ENCODE measurements around the gene GPRC5C. TPM values are rescaled to one million over a fixed set of nuclear protein-coding genes. Genes with fewer than 3 reads are reported as not detected.

Gene GPRC5C
- total and polyA plus RNA-seq, 9 of the 15 experiments (the other 6 are each of a cell fraction or from before 2014, with no cell fraction given) = 0.28 to 9.0 (median 4.1) TPM

DNA sequence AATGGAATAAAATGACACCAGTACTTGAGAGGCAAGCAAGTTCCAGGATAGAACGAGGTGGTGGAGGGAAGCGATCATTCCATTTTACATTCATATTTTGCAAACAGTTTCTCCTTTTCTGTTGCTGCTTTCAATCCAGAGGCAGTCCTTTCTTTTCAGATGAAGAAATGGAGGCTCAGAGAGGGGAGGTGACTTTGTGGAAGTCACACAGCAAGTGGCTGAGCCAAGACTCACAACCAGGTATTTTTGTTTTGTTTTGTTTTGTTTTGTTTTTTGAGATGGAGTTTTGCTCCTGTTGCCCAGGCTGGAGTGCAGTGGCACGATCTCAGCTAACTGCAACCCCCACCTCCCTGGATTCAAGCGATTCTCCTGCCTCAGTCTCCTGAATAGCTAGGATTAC lies 35.3 kb upstream of the GPRC5C start:
- Histone ChIP-seq H3K27me3 (ENCODE audit: control insufficient read depth in 2 of 2, insufficient read depth in 2 of 2, low read length in 2 of 2) (peaks cover 0 to 2% of the 10 kb centered on the region in 2 experiments; a peak in 4 of 5 replicates), H2AFZ (ENCODE audit: low read depth, low read length) (no peak overlapping the region), H3K27ac (ENCODE audit: extremely low read depth, low read depth, low read length) (no peak overlapping the region), H3K4me2 (ENCODE audit: insufficient read depth, low read length) (no peak overlapping the region), H4K20me1 (replicated peaks; ENCODE audit: control insufficient read depth, insufficient read depth, low read length) (no peaks in the 10 kb centered on the region), H3K79me2 (ENCODE audit: control insufficient read depth, insufficient read depth, low read length) (no peaks in the 10 kb centered on the region), H3K9me3 (replicated peaks; ENCODE audit: control insufficient read depth, insufficient read depth, low read depth, low read length) (no peaks in the 10 kb centered on the region; the same call in 1 of the 2 replicates), H3K36me3 (ENCODE audit: control insufficient read depth, insufficient read depth, low read length) (no peaks in the 10 kb centered on the region), H3K9me1 (ENCODE audit: control insufficient read depth, insufficient read depth, low read length) (no peaks in the 10 kb centered on the region), H3K9ac (ENCODE audit: insufficient read depth in 1 of 2, low read depth in 2 of 2, low read length in 2 of 2) (no peak overlapping the region), H3K4me3 (no peak overlapping the region), H3K4me1 (replicated peaks in 1 of 2; ENCODE audit: control insufficient read depth in 2 of 2, insufficient read depth in 2 of 2, low read length in 2 of 2) (peaks cover 0 to 11% of the 10 kb centered on the region in 2 experiments; a peak in 2 of 5 replicates)
- DNase-seq (ENCODE audit: extremely low read depth in 1 of 4, low spot score in 3 of 4) = no peak
- in situ Hi-C loops (cut with MboI) = no loop called here
- no peak for FAIRE-seq
- WGBS (ENCODE audit: insufficient coverage, low coverage, missing lambda C conversion rate) = 4% methylated on average over 4 of the region's 4 CpGs
- TF ChIP-seq, protein P1, sequence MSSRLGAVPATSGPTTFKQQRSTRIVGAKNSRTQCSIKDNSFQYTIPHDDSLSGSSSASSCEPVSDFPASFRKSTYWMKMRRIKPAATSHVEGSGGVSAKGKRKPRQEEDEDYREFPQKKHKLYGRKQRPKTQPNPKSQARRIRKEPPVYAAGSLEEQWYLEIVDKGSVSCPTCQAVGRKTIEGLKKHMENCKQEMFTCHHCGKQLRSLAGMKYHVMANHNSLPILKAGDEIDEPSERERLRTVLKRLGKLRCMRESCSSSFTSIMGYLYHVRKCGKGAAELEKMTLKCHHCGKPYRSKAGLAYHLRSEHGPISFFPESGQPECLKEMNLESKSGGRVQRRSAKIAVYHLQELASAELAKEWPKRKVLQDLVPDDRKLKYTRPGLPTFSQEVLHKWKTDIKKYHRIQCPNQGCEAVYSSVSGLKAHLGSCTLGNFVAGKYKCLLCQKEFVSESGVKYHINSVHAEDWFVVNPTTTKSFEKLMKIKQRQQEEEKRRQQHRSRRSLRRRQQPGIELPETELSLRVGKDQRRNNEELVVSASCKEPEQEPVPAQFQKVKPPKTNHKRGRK (tag; IDR thresholded peaks at IDR 0.05) = no peak
- TF ChIP-seq RBM25 (IDR thresholded peaks at IDR 0.05; ENCODE audit: low read depth, low read length, severe bottlenecking) (peak; percentile 81), ZFP36 (IDR thresholded peaks at IDR 0.05; ENCODE audit: low read depth, low read length, partially characterized antibody) (peak; percentile 61), BCOR (IDR thresholded peaks at IDR 0.05) (peak; percentile 80)
- intact Hi-C loops (cut with micrococcal nuclease) = no loop called here
- ATAC-seq = no peak
- ChIA-PET CTCF (ENCODE audit: low intra/inter-chr PET ratio) (no interaction called here), POLR2A (no interaction called here)
- no TSS peak for BruUV-seq (replicated peaks)

DNA sequence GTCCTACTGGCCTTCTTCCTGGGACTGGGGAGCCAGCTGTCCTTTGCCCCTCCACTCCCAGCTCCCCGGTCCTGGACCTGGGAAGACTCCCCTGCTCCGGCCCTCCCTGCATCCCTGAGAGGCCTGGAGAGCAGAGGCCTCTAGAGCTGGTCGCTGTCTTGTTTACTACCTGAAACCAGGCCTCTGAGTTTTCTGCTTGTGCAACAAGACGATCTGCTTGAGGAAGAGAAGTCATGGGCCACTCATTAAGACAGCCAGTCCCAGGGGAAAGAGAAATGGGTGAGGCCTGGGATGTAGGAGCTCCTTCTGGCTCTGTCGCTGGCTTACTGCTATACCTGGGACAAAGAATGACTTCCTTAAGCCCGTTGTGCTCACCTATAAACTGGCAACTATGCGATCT lies 29.8 kb upstream of the GPRC5C start:
- ChIA-PET CTCF (ENCODE audit: low intra/inter-chr PET ratio) (no interaction called here), POLR2A (interaction anchor here (0.6 kb wide), 2 partner anchors 23 to 84 kb away, joined by 3 read pairs; no protein-coding TSS in a partner anchor)
- H3K9me3 ChIP-seq (replicated peaks; ENCODE audit: control insufficient read depth, insufficient read depth, low read depth, low read length) = no peaks in the 10 kb centered on the region; the same call in 1 of the 2 replicates
- H3K9ac ChIP-seq (ENCODE audit: insufficient read depth in 1 of 2, low read depth in 2 of 2, low read length in 2 of 2) = no peak overlapping the region
- no peak overlapping the region for H3K4me2 ChIP-seq (ENCODE audit: insufficient read depth, low read length)
- no peaks in the 10 kb centered on the region for H3K9me1 ChIP-seq (ENCODE audit: control insufficient read depth, insufficient read depth, low read length)
- FAIRE-seq = no peak
- H3K27me3 ChIP-seq (ENCODE audit: control insufficient read depth in 2 of 2, insufficient read depth in 2 of 2, low read length in 2 of 2) = peaks cover 17 to 29% of the 10 kb centered on the region in 2 experiments; a peak in 4 of 5 replicates
- in situ Hi-C loops (cut with MboI) (no loop called here), intact Hi-C loops (cut with micrococcal nuclease) (no loop called here)
- no peaks in the 10 kb centered on the region for H3K36me3 ChIP-seq (ENCODE audit: control insufficient read depth, insufficient read depth, low read length)
- H3K27ac ChIP-seq (ENCODE audit: extremely low read depth, low read depth, low read length) = no peak overlapping the region
- BruUV-seq (replicated peaks) = no TSS peak
- no peaks in the 10 kb centered on the region for H4K20me1 ChIP-seq (replicated peaks; ENCODE audit: control insufficient read depth, insufficient read depth, low read length)
- 6% methylated on average over 7 of the region's 7 CpGs for WGBS (ENCODE audit: insufficient coverage, low coverage, missing lambda C conversion rate)
- no peaks in the 10 kb centered on the region for H3K4me1 ChIP-seq (replicated peaks in 1 of 2; ENCODE audit: control insufficient read depth in 2 of 2, insufficient read depth in 2 of 2, low read length in 2 of 2)
- no peak for DNase-seq (ENCODE audit: extremely low read depth in 1 of 4, low spot score in 3 of 4)
- no peak overlapping the region for H2AFZ ChIP-seq (ENCODE audit: low read depth, low read length)
- H3K79me2 ChIP-seq (ENCODE audit: control insufficient read depth, insufficient read depth, low read length) = no peaks in the 10 kb centered on the region
- no peak overlapping the region for H3K4me3 ChIP-seq
- no peak for ATAC-seq
- no peak for TF ChIP-seq SMARCB1 (IDR thresholded peaks at IDR 0.05; ENCODE audit: insufficient read length, low read depth)
- TF ChIP-seq POLR2A (conservative IDR thresholded peaks at IDR 0.05) = no peak
- TF ChIP-seq SMARCC2 (IDR thresholded peaks at IDR 0.05; ENCODE audit: low read depth) = no peak
- TF ChIP-seq, protein P2, sequence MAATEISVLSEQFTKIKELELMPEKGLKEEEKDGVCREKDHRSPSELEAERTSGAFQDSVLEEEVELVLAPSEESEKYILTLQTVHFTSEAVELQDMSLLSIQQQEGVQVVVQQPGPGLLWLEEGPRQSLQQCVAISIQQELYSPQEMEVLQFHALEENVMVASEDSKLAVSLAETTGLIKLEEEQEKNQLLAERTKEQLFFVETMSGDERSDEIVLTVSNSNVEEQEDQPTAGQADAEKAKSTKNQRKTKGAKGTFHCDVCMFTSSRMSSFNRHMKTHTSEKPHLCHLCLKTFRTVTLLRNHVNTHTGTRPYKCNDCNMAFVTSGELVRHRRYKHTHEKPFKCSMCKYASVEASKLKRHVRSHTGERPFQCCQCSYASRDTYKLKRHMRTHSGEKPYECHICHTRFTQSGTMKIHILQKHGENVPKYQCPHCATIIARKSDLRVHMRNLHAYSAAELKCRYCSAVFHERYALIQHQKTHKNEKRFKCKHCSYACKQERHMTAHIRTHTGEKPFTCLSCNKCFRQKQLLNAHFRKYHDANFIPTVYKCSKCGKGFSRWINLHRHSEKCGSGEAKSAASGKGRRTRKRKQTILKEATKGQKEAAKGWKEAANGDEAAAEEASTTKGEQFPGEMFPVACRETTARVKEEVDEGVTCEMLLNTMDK (IDR thresholded peaks at IDR 0.05; ENCODE audit: borderline replicate concordance, insufficient read depth, low read depth, low read length, poor library complexity, severe bottlenecking) = no peak
